Cardiac fibroblast (primary cell): ENCODE results near the gene LOC128125822.

Experiments used
- DNase-seq, 2 donors: peaks; one replicate each; pipeline versions ENCODE4 v3.0.0 to v3.0.0-alpha.2; 2010; ENCODE audit warnings: low read depth in 2 of 2
- H3K4me3 ChIP-seq, 2 donors: replicated peaks in 1 of 2; 1 replicate in 1 of 2; 2 replicates in 1 of 2; pipeline ENCODE4 v1.5.1; 2011; ENCODE audit warnings: low read depth in 2 of 2, low read length in 2 of 2, mild to moderate bottlenecking in 2 of 2, moderate library complexity in 1 of 2
- CTCF ChIP-seq: IDR thresholded peaks from one replicate; pipeline ENCODE4 v1.5.1; 2011; ENCODE audit warnings: low read depth, mild to moderate bottlenecking, low read length, inconsistent platforms

The LOC128125822 gene

DNA sequence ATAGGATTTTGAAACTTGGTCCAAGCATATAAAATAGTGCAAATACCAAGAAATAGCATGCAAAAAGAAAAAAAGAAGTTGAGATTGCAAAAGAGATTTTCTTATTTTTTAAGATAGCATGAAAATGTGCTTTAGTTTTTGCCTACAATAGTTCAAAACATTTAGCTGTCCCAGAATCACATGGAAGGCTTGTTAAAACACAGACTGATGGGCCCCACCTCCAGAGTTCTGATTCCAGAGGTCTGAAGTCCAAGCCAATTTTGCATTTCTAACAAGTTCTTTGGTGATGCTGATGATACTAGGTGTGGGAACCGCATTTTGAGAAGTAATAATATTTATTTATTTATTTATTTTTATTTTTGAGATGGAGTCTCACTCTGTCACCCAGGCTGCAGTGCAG lies 33.7 kb upstream of the LOC128125822 start:
- no peak for DNase-seq
- no peak for TF ChIP-seq CTCF
- H3K4me3 ChIP-seq = no peak overlapping the region

GRCh38 chr6:63543001-63543400 lies 29.3 kb upstream of the LOC128125822 start:
- no peak for DNase-seq

DNA sequence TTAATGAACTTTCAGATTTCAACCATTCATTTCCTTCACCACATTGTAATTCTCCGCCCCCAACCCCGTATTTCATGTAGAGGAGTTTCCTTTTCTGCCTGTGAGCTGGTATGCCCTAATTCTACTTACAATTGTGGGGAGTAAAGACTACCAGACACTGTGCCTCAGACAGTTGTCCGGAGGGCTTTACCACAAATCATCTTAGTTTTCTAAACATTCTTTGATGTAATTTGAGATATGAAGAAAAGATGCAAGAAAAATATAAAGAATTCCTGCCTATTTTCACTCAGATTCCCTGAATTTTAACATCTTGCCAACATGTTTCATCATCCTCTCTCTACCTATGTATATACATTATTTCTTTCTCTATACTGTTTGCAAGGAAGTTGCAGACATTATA lies 28.3 kb upstream of the LOC128125822 start:
- H3K4me3 ChIP-seq = no peak overlapping the region
- no peak for TF ChIP-seq CTCF
- DNase-seq = no peak

More at GRCh38 chr6:63543001-63543400, 29.3 kb upstream of the LOC128125822 start:
- no peak overlapping the region for H3K4me3 ChIP-seq
- no peak for TF ChIP-seq CTCF

DNA sequence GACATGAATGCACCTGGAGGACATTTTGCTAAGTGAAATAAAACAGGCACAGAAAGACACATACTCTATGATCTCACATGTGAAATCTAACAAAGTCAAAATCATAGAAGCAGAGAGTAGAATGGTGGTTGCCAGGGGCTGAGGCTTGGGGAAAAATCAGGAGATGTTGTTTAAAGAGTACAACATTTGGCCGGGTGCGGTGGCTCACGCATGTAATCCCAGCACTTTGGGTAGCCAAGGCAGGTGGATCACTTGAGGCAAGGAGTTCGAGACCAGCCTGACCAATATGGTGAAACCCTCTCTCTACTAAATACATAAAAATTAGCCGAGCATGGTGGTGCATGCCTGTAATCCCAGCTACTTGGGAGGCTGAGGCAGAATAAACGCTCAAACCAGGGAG lies 26.0 kb upstream of the LOC128125822 start:
- DNase-seq = no peak
- TF ChIP-seq CTCF = no peak
- H3K4me3 ChIP-seq = no peak overlapping the region

GRCh38 chr6:63546697-63547096 lies 25.6 kb upstream of the LOC128125822 start:
- no peak for TF ChIP-seq CTCF

GRCh38 chr6:63549076-63549475 lies 23.2 kb upstream of the LOC128125822 start:
- no peak for DNase-seq
- H3K4me3 ChIP-seq = no peak overlapping the region
- TF ChIP-seq CTCF = no peak

More at GRCh38 chr6:63546697-63547096, 25.6 kb upstream of the LOC128125822 start:
- H3K4me3 ChIP-seq = no peak overlapping the region
- no peak for DNase-seq

DNA sequence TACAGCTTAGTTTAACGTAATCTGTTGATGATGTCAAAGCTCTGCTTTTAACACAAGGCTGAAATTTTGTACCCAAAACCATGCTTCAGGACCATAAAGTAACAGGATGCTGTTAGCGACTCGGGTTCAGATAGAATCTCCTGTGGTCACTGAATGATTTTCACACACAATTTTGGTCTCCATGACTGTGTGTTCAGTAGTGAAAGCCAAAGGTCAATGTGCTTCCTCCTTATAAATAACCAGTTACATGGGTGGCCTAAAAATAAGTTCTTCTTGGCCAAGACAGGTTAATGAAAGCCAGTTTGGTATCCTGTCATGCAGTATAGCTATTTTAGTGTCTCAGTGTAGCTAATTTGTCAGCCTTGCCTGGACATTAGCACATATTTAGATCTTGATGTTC lies 19.1 kb upstream of the LOC128125822 start:
- H3K4me3 ChIP-seq = no peak overlapping the region
- TF ChIP-seq CTCF = no peak
- DNase-seq = no peak
